Astrocyte (in vitro differentiated cells and primary cell): ENCODE data around the gene PTPRU. TPM values are rescaled to one million over a fixed set of nuclear protein-coding genes. Genes with fewer than 3 reads are reported as not detected.

Experiments
- DNase-seq: peaks from one replicate; pipeline ENCODE4 v3.0.0-alpha.2; 2010; ENCODE audit warnings: low read depth
- FAIRE-seq: peaks from 2 replicates; lab custom pipeline; 2011; peaks lifted over from hg19 to GRCh38; lab: Jason Lieb, UNC
- H2AFZ ChIP-seq: 2 replicates; pipeline ENCODE4 v1.6.0; 2012; ENCODE audit warnings: low read depth, low read length, inconsistent platforms
- H3K27ac ChIP-seq: 2 replicates; pipeline ENCODE4 v1.5.1; 2011; ENCODE audit warnings: low read depth, low read length, inconsistent platforms
- H3K27me3 ChIP-seq: 2 replicates; pipeline ENCODE4 v1.6.0; 2011; ENCODE audit warnings: low read length, inconsistent platforms; ENCODE audit not compliant: insufficient read depth
- H3K36me3 ChIP-seq: 2 replicates; pipeline ENCODE4 v1.5.1; 2011; ENCODE audit warnings: low read length, inconsistent platforms; ENCODE audit not compliant: insufficient read depth
- H3K4me1 ChIP-seq: 2 replicates; pipeline ENCODE4 v1.5.1; 2011; ENCODE audit warnings: low read length, inconsistent platforms; ENCODE audit not compliant: insufficient read depth
- H3K4me2 ChIP-seq: 2 replicates; pipeline ENCODE4 v1.6.0; 2012; ENCODE audit warnings: low read length, inconsistent platforms
- H3K4me3 ChIP-seq: 2 replicates; pipeline ENCODE4 v1.5.1; 2011; ENCODE audit warnings: low read depth, mild to moderate bottlenecking, low read length, inconsistent platforms; ENCODE audit not compliant: insufficient read depth
- H3K79me2 ChIP-seq: 2 replicates; pipeline ENCODE4 v1.6.0; 2012; ENCODE audit warnings: mild to moderate bottlenecking, low read length, inconsistent platforms; ENCODE audit not compliant: insufficient read depth
- H3K9ac ChIP-seq: 2 replicates; pipeline ENCODE4 v1.6.0; 2012; ENCODE audit warnings: mild to moderate bottlenecking, low read length, inconsistent platforms
- H3K9me3 ChIP-seq: 2 replicates; pipeline ENCODE4 v1.5.1; 2012; ENCODE audit warnings: low read depth, mild to moderate bottlenecking, low read length, inconsistent platforms; ENCODE audit not compliant: insufficient read depth
- H4K20me1 ChIP-seq: 2 replicates; pipeline ENCODE4 v1.6.0; 2012; ENCODE audit warnings: low read length, inconsistent platforms; ENCODE audit not compliant: insufficient read depth
- H3K27ac Mint-ChIP-seq: one replicate; pipeline ENCODE4 v1.8.0; 2021; ENCODE audit warnings: mild to moderate bottlenecking, mixed read lengths; ENCODE audit not compliant: unreplicated experiment
- H3K27me3 Mint-ChIP-seq: one replicate; pipeline ENCODE4 v1.8.0; 2021; ENCODE audit warnings: low read depth, mixed read lengths; ENCODE audit not compliant: unreplicated experiment
- H3K36me3 Mint-ChIP-seq: one replicate; pipeline ENCODE4 v1.8.0; 2021; ENCODE audit warnings: low read depth, mixed read lengths; ENCODE audit not compliant: unreplicated experiment
- H3K4me1 Mint-ChIP-seq: one replicate; pipeline ENCODE4 v1.8.0; 2021; ENCODE audit warnings: low read depth, mixed read lengths; ENCODE audit not compliant: unreplicated experiment
- H3K4me3 Mint-ChIP-seq: one replicate; pipeline ENCODE4 v1.8.0; 2021; ENCODE audit warnings: mild to moderate bottlenecking, moderate library complexity, mixed read lengths; ENCODE audit not compliant: unreplicated experiment
- H3K9me3 Mint-ChIP-seq: one replicate; pipeline ENCODE4 v1.8.0; 2021; ENCODE audit warnings: mild to moderate bottlenecking, mixed read lengths; ENCODE audit not compliant: unreplicated experiment
- EZH2 ChIP-seq: IDR thresholded peaks from 2 replicates; pipeline ENCODE4 v1.6.1; 2012; ENCODE audit warnings: mild to moderate bottlenecking, low read length, inconsistent platforms; ENCODE audit not compliant: insufficient read depth
- total RNA-seq: library from RNA; stranded (reverse); gene quantifications from 2 replicates; pipeline ENCODE4 v1.2.1, GENCODE V29; 2021
- TF ChIP-seq, protein P1 (sequence below): IDR thresholded peaks from 2 replicates; pipeline ENCODE4 v1.5.1; 2011; ENCODE audit warnings: low read depth, mild to moderate bottlenecking, inconsistent platforms, low read length, moderate library complexity; ENCODE audit not compliant: insufficient read depth

Gene PTPRU
- total RNA-seq, 1 donor from 2014 or later: 36.6 TPM

DNA sequence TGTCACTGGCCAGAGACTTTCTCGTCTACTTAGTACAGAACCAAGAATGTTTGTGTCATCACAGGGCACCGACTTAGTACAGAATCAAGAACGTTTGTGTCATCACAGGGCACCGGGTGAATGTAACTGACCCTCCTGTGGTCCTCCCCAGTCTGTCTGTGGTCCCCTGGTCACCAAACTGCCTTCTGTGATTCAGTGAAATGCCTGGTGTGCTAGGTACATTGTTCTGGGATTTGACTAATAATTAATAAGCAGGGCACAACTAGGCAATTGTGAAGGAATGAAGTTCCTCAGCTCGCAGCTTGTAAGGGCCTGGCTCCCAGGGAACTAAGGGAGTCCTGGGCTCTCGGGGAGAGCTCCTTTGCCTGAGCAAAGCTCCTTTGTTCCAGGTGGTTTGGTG is 12.8 kb upstream of the PTPRU start:
- Mint-ChIP-seq H3K4me1 (peaks cover 16% of the 10 kb centered on the region), H3K27me3 (no peaks in the 10 kb centered on the region), H3K36me3 (peaks cover 7% of the 10 kb centered on the region), H3K9me3 (peaks cover 2% of the 10 kb centered on the region), H3K4me3 (no peak overlapping the region), H3K27ac (no peak overlapping the region)
- Histone ChIP-seq H3K9me3 (no peaks in the 10 kb centered on the region), H3K4me1 (no peaks in the 10 kb centered on the region), H3K27me3 (no peaks in the 10 kb centered on the region), H3K36me3 (peaks cover 5% of the 10 kb centered on the region), H3K9ac (no peak overlapping the region), H3K4me2 (no peak overlapping the region), H3K27ac (no peak overlapping the region), H4K20me1 (peaks cover 24% of the 10 kb centered on the region), H3K79me2 (peaks cover 22% of the 10 kb centered on the region), H3K4me3 (no peak overlapping the region), H2AFZ (no peak overlapping the region)
- DNase-seq (no peak), FAIRE-seq (no peak)
- TF ChIP-seq EZH2: no peak

DNA sequence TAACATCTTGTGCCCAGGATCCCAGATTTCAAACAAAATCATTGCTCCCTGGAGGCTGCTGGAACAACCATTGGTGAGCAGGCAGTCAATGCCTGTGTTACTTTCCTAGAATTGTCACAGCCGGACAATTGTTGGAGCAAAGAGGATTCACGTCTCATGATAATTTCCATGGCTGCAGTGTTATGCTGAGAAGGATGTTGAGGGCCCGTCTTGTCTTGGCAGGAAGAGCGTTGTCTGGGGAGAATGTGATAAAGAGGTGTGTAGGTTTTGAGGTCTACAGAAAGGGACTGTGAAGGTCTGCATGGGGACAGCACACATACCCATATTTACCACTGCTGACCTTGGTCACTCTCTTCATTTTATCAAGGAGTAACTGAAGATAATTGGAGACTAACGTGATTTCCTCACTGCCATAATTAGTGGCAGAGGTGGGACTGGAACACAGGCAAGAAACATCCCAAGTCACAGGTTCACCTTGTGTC is 11.9 kb upstream of the PTPRU start:
- no peak overlapping the region for H3K27ac Mint-ChIP-seq
- H3K27ac ChIP-seq: no peak overlapping the region
- no peak overlapping the region for H3K4me3 ChIP-seq
- TF ChIP-seq, protein P1, sequence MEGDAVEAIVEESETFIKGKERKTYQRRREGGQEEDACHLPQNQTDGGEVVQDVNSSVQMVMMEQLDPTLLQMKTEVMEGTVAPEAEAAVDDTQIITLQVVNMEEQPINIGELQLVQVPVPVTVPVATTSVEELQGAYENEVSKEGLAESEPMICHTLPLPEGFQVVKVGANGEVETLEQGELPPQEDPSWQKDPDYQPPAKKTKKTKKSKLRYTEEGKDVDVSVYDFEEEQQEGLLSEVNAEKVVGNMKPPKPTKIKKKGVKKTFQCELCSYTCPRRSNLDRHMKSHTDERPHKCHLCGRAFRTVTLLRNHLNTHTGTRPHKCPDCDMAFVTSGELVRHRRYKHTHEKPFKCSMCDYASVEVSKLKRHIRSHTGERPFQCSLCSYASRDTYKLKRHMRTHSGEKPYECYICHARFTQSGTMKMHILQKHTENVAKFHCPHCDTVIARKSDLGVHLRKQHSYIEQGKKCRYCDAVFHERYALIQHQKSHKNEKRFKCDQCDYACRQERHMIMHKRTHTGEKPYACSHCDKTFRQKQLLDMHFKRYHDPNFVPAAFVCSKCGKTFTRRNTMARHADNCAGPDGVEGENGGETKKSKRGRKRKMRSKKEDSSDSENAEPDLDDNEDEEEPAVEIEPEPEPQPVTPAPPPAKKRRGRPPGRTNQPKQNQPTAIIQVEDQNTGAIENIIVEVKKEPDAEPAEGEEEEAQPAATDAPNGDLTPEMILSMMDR: no peak
- TF ChIP-seq EZH2: no peak
- H3K36me3 ChIP-seq: peaks cover 3% of the 10 kb centered on the region
- no peak overlapping the region for H3K4me2 ChIP-seq
- no peaks in the 10 kb centered on the region for H3K4me1 ChIP-seq
- DNase-seq: no peak
- peaks cover 23% of the 10 kb centered on the region for H3K79me2 ChIP-seq
- H3K27me3 Mint-ChIP-seq: no peaks in the 10 kb centered on the region
- no peaks in the 10 kb centered on the region for H3K9me3 ChIP-seq
- no peaks in the 10 kb centered on the region for H3K27me3 ChIP-seq
- peaks cover 7% of the 10 kb centered on the region for H3K36me3 Mint-ChIP-seq
- H3K9ac ChIP-seq: no peak overlapping the region
- H4K20me1 ChIP-seq: peaks cover 24% of the 10 kb centered on the region
- FAIRE-seq: no peak
- H3K9me3 Mint-ChIP-seq: peaks cover 2% of the 10 kb centered on the region
- H2AFZ ChIP-seq: no peak overlapping the region
- peaks cover 16% of the 10 kb centered on the region for H3K4me1 Mint-ChIP-seq
- H3K4me3 Mint-ChIP-seq: no peak overlapping the region

DNA sequence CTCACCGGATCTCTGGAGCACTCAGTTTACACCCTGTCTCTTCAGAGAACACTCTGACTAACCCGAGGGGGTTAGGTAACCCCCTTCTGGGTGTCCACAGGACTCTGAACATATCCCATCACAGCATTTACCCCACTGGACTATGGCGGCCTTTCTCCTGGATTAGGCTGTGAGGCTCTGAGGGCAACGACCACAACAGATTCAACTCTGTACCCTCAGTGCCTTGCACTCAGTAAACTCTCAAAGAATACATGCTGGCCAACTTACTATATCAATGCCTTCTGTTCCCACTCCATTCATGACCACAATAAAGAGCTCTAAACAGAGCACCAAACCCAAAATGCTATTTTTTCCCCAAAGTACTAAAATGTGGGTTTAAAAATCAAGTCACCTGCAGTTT is 11.0 kb upstream of the PTPRU start:
- DNase-seq: no peak
- peaks cover 7% of the 10 kb centered on the region for H3K36me3 Mint-ChIP-seq

More for the DNA sequence above, 11.0 kb upstream of the PTPRU start:
- Mint-ChIP-seq H3K27me3 (no peaks in the 10 kb centered on the region), H3K4me1 (peaks cover 18% of the 10 kb centered on the region), H3K27ac (peak overlapping the region; percentile 78), H3K9me3 (peaks cover 2% of the 10 kb centered on the region), H3K4me3 (no peak overlapping the region)
- peaks cover 3% of the 10 kb centered on the region for H3K36me3 ChIP-seq
- TF ChIP-seq, protein P1: no peak
- TF ChIP-seq EZH2: no peak
- peaks cover 33% of the 10 kb centered on the region for H3K79me2 ChIP-seq
- H2AFZ ChIP-seq: no peak overlapping the region
- peaks cover 23% of the 10 kb centered on the region for H4K20me1 ChIP-seq
- H3K9me3 ChIP-seq: no peaks in the 10 kb centered on the region
- no peak for FAIRE-seq
- H3K4me1 ChIP-seq: peaks cover 5% of the 10 kb centered on the region
- H3K9ac ChIP-seq: no peak overlapping the region
- no peak overlapping the region for H3K4me2 ChIP-seq
- H3K27me3 ChIP-seq: no peaks in the 10 kb centered on the region
- no peak overlapping the region for H3K4me3 ChIP-seq
- H3K27ac ChIP-seq: no peak overlapping the region
